DMS79 (cell line): ENCODE results near the gene TRIM26.
"Not testable (repeated sequence)": the region's sequence is repeated elsewhere in the genome, so short reads cannot be mapped to it uniquely, and the experiment has no call there.

Experiments
- DNase-seq: peaks from one replicate; lab custom pipeline; 2025; lab: John Stamatoyannopoulos, UW

The TRIM26 gene

GRCh38 chr6:30212865-30213666, at the start of gene TRIM26:
Gene TRIM26, minus strand, starts transcription at chr6:30213406. Its CDS starts 14,303 bp downstream, at chr6:30199103.
- peak; percentile 97 for DNase-seq

- no peak for DNase-seq
These were observed 46.9 kb upstream of the TRIM26 start for GRCh38 chr6:30260036-30260504.

GRCh38 chr6:30259140-30260035, 46.2 kb upstream of the TRIM26 start:
- DNase-seq = peak; percentile 54

- DNase-seq = no peak
These were observed 45.0 kb upstream of the TRIM26 start for GRCh38 chr6:30258204-30258603.

GRCh38 chr6:30252417-30252816, 39.2 kb upstream of the TRIM26 start:
- not testable (repeated sequence) for DNase-seq

GRCh38 chr6:30244560-30244959, 31.4 kb upstream of the TRIM26 start:
- no peak for DNase-seq

GRCh38 chr6:30238178-30238795, 25.1 kb upstream of the TRIM26 start:
- DNase-seq = no peak

GRCh38 chr6:30234356-30234755, 21.1 kb upstream of the TRIM26 start:
- DNase-seq = no peak

- no peak for DNase-seq
These were observed 17.9 kb upstream of the TRIM26 start for GRCh38 chr6:30231067-30231466.

- no peak for DNase-seq
These were observed 14.7 kb upstream of the TRIM26 start for GRCh38 chr6:30227763-30228487.

GRCh38 chr6:30227242-30227722, 14.1 kb upstream of the TRIM26 start:
- DNase-seq = no peak

GRCh38 chr6:30223339-30223738, 10.1 kb upstream of the TRIM26 start:
- no peak for DNase-seq

- DNase-seq = not testable (repeated sequence)
These were observed 8.8 kb upstream of the TRIM26 start for GRCh38 chr6:30221956-30222355.

- not testable (repeated sequence) for DNase-seq
These were observed 8.2 kb upstream of the TRIM26 start for GRCh38 chr6:30221395-30221794.

- DNase-seq = peak; percentile 54
These were observed 6.0 kb upstream of the TRIM26 start for GRCh38 chr6:30219244-30219643.

GRCh38 chr6:30216096-30216495, 2.9 kb upstream of the TRIM26 start:
- no peak for DNase-seq

- no peak for DNase-seq
These were observed 1.4 kb upstream of the TRIM26 start for GRCh38 chr6:30214657-30214982.

- DNase-seq = peak; percentile 24
These were observed 901 bp upstream of the TRIM26 start for GRCh38 chr6:30213957-30214656.

- DNase-seq = no peak
These were observed 406 bp upstream of the TRIM26 start for GRCh38 chr6:30213667-30213956.

- no peak for DNase-seq
These were observed 1.3 kb downstream of the TRIM26 start for GRCh38 chr6:30211899-30212298.

GRCh38 chr6:30211306-30211705, 1.9 kb downstream of the TRIM26 start:
- no peak for DNase-seq
